Measurements from ENCODE around the gene ATP13A2. TPM values are rescaled to one million over a fixed set of nuclear protein-coding genes. Genes with fewer than 3 reads are reported as not detected.

The ATP13A2 gene
- total and polyA plus RNA-seq, 2 experiments from 2014 or later = 29.6 to 32.4 TPM

DNA sequence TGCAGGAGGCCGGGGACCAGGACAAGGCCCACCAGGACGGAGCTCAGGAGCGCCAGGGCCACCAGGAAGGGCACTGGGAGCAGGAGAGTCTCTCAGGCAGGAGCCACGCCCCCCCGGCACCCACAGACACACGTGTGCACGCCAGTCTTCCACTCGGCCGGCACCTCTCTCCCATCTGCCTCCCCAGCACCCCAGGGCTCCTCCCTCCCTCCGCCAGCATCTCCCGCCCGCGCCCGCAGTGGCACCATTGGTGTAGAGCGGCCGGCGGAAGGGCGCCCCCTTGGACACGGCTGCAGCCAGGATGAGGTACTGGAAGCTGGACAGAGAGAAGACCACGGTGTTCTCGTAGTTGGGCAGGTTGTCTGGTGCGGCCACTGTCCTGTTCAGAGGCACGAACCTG lies 25.2 kb downstream of the ATP13A2 start:
- Histone ChIP-seq H3K9me3 (ENCODE audit: low read depth) (no peaks in the 10 kb centered on the region), H3K27ac (no peak overlapping the region), H3K27me3 (replicated peaks; ENCODE audit: insufficient read depth) (no peaks in the 10 kb centered on the region), H3K9ac (no peak overlapping the region), H3K4me3 (no peak overlapping the region), H3K79me2 (ENCODE audit: insufficient read depth) (no peaks in the 10 kb centered on the region), H3F3A (ENCODE audit: insufficient read depth) (peaks cover 25% of the 10 kb centered on the region), H3K4me1 (ENCODE audit: insufficient read depth) (peaks cover 19% of the 10 kb centered on the region), H4K20me1 (ENCODE audit: insufficient read depth) (no peaks in the 10 kb centered on the region), H3K36me3 (ENCODE audit: low read depth) (no peaks in the 10 kb centered on the region; the same call in 1 of the 2 replicates), H3K9me2 (ENCODE audit: insufficient read depth) (no peaks in the 10 kb centered on the region), H3K4me2 (ENCODE audit: unreplicated experiment) (no peak overlapping the region), H2AFZ (no peak overlapping the region)
- TF ChIP-seq EZH2 (IDR thresholded peaks at IDR 0.05; ENCODE audit: insufficient read depth, poor library complexity, severe bottlenecking) (no peak), EZH2phosphoT487 (IDR thresholded peaks at IDR 0.05; ENCODE audit: insufficient read depth, low read depth) (no peak)
- DNase-seq = no peak
- in situ Hi-C loops (cut with MboI) = no loop called here
- 87 to 96% methylated on average over 14 to 23 of the region's 23 CpGs for WGBS, 2 experiments (ENCODE audit: low coverage in 1 of 2, low lambda C conversion rate in 2 of 2, missing lambda C conversion rate in 2 of 2)

DNA sequence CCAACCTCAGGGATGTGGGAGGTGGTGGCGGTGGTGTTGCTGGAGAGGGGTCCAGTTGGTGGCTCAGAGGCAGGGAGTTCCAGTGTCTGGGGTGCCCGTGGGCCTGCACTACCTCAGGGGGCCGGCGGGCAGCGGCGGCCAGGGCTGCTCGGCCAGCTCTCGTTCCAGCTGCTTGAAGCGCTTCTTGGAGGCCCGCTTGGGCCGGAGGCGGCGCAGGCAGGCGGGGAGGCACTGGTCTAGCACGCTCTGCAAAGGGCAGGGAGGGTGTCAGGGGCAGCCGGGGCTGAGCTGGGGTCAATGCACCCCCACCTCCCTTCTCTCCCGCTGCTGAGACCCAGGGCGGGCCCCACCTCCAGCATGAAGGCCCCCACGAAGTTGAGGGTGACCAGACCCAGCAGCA lies 25.6 kb downstream of the ATP13A2 start:
- DNase-seq = no peak
- in situ Hi-C loops (cut with MboI) = no loop called here

DNA sequence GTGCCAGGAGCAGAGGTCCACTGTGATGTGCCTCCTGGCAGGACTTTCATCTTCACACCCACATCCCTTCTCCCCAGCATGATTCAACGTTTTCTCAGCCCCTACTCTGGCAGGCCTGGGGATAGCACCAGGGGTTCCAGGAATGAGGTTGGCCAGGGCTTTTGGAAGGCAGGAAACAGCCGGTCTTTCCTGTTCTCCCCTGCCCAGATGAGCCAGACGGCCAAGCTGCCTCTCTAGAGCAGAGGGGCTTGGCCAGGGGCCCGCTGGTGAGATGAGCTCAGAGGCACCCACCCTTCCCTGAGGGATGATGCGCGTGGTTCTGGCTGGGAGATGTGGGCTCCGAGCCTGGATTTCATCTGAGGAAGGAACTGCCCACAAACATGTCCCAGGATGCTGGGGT lies 27.0 kb downstream of the ATP13A2 start:
- H3F3A ChIP-seq (ENCODE audit: insufficient read depth) = peaks cover 32% of the 10 kb centered on the region
- no peak overlapping the region for H2AFZ ChIP-seq
- no peaks in the 10 kb centered on the region for H4K20me1 ChIP-seq (ENCODE audit: insufficient read depth)
- in situ Hi-C loops (cut with MboI) = no loop called here
- no peaks in the 10 kb centered on the region for H3K27me3 ChIP-seq (replicated peaks; ENCODE audit: insufficient read depth)
- peak overlapping the region; percentile 41; the same call in 1 of the 2 replicates for H3K9ac ChIP-seq
- H3K4me2 ChIP-seq (ENCODE audit: unreplicated experiment) = peak overlapping the region; percentile 25
- peak; percentile 97 for DNase-seq
- WGBS, 2 experiments (ENCODE audit: low coverage in 1 of 2, low lambda C conversion rate in 2 of 2, missing lambda C conversion rate in 2 of 2) = 0 to 3% methylated on average over 7 of the region's 7 CpGs
- peaks cover 27% of the 10 kb centered on the region for H3K4me1 ChIP-seq (ENCODE audit: insufficient read depth)
- no peaks in the 10 kb centered on the region; the same call in 1 of the 2 replicates for H3K36me3 ChIP-seq (ENCODE audit: low read depth)
- TF ChIP-seq EZH2 (IDR thresholded peaks at IDR 0.05; ENCODE audit: insufficient read depth, poor library complexity, severe bottlenecking) (no peak), EZH2phosphoT487 (IDR thresholded peaks at IDR 0.05; ENCODE audit: insufficient read depth, low read depth) (no peak)
- no peaks in the 10 kb centered on the region for H3K9me2 ChIP-seq (ENCODE audit: insufficient read depth)
- H3K9me3 ChIP-seq (ENCODE audit: low read depth) = no peaks in the 10 kb centered on the region
- H3K79me2 ChIP-seq (ENCODE audit: insufficient read depth) = peaks cover 3% of the 10 kb centered on the region
- H3K27ac ChIP-seq = peak overlapping the region; percentile 75
- H3K4me3 ChIP-seq = no peak overlapping the region

More for the DNA sequence above, 25.6 kb downstream of the ATP13A2 start:
- WGBS, 2 experiments (ENCODE audit: low coverage in 1 of 2, low lambda C conversion rate in 2 of 2, missing lambda C conversion rate in 2 of 2) = 91 to 97% methylated on average over 14 to 19 of the region's 19 CpGs
- no peak overlapping the region for H3K27ac ChIP-seq
- peaks cover 27% of the 10 kb centered on the region for H3F3A ChIP-seq (ENCODE audit: insufficient read depth)
- no peak overlapping the region for H3K4me3 ChIP-seq
- no peaks in the 10 kb centered on the region for H4K20me1 ChIP-seq (ENCODE audit: insufficient read depth)
- no peak overlapping the region for H2AFZ ChIP-seq
- no peaks in the 10 kb centered on the region for H3K9me2 ChIP-seq (ENCODE audit: insufficient read depth)
- no peaks in the 10 kb centered on the region; the same call in 1 of the 2 replicates for H3K36me3 ChIP-seq (ENCODE audit: low read depth)
- H3K4me2 ChIP-seq (ENCODE audit: unreplicated experiment) = no peak overlapping the region
- no peak for TF ChIP-seq EZH2phosphoT487 (IDR thresholded peaks at IDR 0.05; ENCODE audit: insufficient read depth, low read depth)
- no peak for TF ChIP-seq EZH2 (IDR thresholded peaks at IDR 0.05; ENCODE audit: insufficient read depth, poor library complexity, severe bottlenecking)
- H3K9ac ChIP-seq = no peak overlapping the region
- peaks cover 21% of the 10 kb centered on the region for H3K4me1 ChIP-seq (ENCODE audit: insufficient read depth)
- no peaks in the 10 kb centered on the region for H3K79me2 ChIP-seq (ENCODE audit: insufficient read depth)
- no peaks in the 10 kb centered on the region for H3K27me3 ChIP-seq (replicated peaks; ENCODE audit: insufficient read depth)
- H3K9me3 ChIP-seq (ENCODE audit: low read depth) = no peaks in the 10 kb centered on the region

DNA sequence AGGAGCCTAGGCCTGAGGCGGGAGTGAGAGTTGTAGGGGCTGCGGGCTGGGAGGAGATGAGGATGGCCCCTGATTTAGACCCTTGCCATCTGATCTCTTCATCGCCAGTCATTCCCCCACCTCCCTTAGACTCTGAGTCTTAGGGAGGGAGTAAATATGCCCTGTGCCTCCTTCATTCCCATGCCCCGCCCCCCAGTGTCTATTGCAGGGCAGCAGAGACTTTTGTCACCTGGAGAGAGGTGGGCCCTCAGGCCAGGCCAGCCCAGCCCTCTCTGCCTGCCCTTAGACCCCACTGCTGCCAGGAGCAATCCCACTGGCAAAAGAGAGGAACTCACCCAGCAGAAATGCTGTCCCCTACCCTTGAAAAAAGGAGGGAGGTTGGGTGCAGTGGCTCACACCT lies 28.1 kb downstream of the ATP13A2 start:
- Histone ChIP-seq H4K20me1 (ENCODE audit: insufficient read depth) (no peaks in the 10 kb centered on the region), H3K4me2 (ENCODE audit: unreplicated experiment) (no peak overlapping the region), H3K36me3 (ENCODE audit: low read depth) (no peaks in the 10 kb centered on the region; the same call in 1 of the 2 replicates), H3K4me1 (ENCODE audit: insufficient read depth) (peaks cover 27% of the 10 kb centered on the region), H3K9ac (no peak overlapping the region), H3K79me2 (ENCODE audit: insufficient read depth) (peaks cover 12% of the 10 kb centered on the region), H2AFZ (no peak overlapping the region), H3K9me3 (ENCODE audit: low read depth) (no peaks in the 10 kb centered on the region), H3K27ac (no peak overlapping the region), H3F3A (ENCODE audit: insufficient read depth) (peaks cover 32% of the 10 kb centered on the region), H3K27me3 (replicated peaks; ENCODE audit: insufficient read depth) (no peaks in the 10 kb centered on the region), H3K9me2 (ENCODE audit: insufficient read depth) (no peaks in the 10 kb centered on the region), H3K4me3 (no peak overlapping the region)
- in situ Hi-C loops (cut with MboI) = no loop called here
- 92 to 98% methylated on average over 4 of the region's 4 CpGs for WGBS, 2 experiments (ENCODE audit: low coverage in 1 of 2, low lambda C conversion rate in 2 of 2, missing lambda C conversion rate in 2 of 2)
- DNase-seq = no peak
- TF ChIP-seq EZH2 (IDR thresholded peaks at IDR 0.05; ENCODE audit: insufficient read depth, poor library complexity, severe bottlenecking) (no peak), EZH2phosphoT487 (IDR thresholded peaks at IDR 0.05; ENCODE audit: insufficient read depth, low read depth) (no peak)

DNA sequence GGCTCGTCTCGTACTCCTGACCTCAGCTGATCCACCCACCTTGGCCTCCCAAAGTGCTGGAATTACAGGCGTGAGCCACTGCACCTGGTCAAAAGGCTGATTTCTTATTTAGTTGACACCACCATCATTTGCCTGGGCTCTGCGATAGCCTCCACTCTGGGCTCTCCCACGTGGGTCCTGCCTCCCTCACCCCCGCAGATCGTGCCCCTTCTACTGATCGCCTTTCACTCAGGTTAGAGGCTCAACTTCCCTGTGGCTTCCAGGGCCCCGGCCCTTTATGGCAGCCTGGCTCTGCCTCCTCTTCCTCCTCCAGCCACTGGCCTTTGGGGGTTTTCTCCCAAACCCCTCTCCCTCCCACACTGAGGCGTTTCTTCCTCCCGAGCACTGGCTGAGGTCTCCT lies 28.8 kb downstream of the ATP13A2 start:
- H3K79me2 ChIP-seq (ENCODE audit: insufficient read depth) = peaks cover 19% of the 10 kb centered on the region
- H3K4me1 ChIP-seq (ENCODE audit: insufficient read depth) = peaks cover 33% of the 10 kb centered on the region
- H3F3A ChIP-seq (ENCODE audit: insufficient read depth) = peaks cover 32% of the 10 kb centered on the region
- in situ Hi-C loops (cut with MboI) = no loop called here
- DNase-seq = no peak
- H3K27me3 ChIP-seq (replicated peaks; ENCODE audit: insufficient read depth) = no peaks in the 10 kb centered on the region
- no peak overlapping the region for H2AFZ ChIP-seq
- H3K9me2 ChIP-seq (ENCODE audit: insufficient read depth) = no peaks in the 10 kb centered on the region
- H3K4me3 ChIP-seq = no peak overlapping the region
- H4K20me1 ChIP-seq (ENCODE audit: insufficient read depth) = no peaks in the 10 kb centered on the region
- no peaks in the 10 kb centered on the region; the same call in 1 of the 2 replicates for H3K36me3 ChIP-seq (ENCODE audit: low read depth)
- no peak overlapping the region for H3K9ac ChIP-seq
- H3K27ac ChIP-seq = no peak overlapping the region
- no peaks in the 10 kb centered on the region for H3K9me3 ChIP-seq (ENCODE audit: low read depth)
- no peak overlapping the region for H3K4me2 ChIP-seq (ENCODE audit: unreplicated experiment)
- TF ChIP-seq EZH2 (IDR thresholded peaks at IDR 0.05; ENCODE audit: insufficient read depth, poor library complexity, severe bottlenecking) (no peak), EZH2phosphoT487 (IDR thresholded peaks at IDR 0.05; ENCODE audit: insufficient read depth, low read depth) (no peak)
- 92 to 95% methylated on average over 11 of the region's 11 CpGs for WGBS, 2 experiments (ENCODE audit: low coverage in 1 of 2, low lambda C conversion rate in 2 of 2, missing lambda C conversion rate in 2 of 2)
